Measurements from ENCODE around the gene SPOCK1.
A peak's percentile ranks its signal among the peaks of the same experiment; 100 is the strongest.

SPOCK1 gene

DNA sequence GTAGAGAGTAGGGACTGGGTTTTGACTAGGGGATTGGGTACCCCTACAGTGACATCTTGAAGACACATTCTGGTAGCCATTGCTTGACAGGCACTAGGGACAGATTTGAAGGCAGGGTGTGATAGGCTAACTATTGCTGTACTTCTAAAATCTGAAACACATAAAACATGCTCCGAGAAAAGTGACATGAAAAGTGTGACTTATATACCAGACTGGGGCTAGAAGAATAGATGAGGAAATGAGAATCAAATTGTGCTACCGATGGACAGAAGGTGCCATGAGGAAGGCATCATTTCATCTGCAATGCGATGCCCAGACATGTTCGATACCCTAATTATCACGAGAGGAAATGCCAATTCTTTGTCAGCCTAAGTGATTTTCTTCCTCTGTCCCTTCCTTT, 475.8 kb downstream of the SPOCK1 start:
- Histone ChIP-seq H4K8ac (ENCODE audit: low read length) (no peak overlapping the region), H3K4me1 (ENCODE audit: control insufficient read depth, insufficient read depth, low read depth, low read length) (no peaks in the 10 kb centered on the region), H2BK12ac (ENCODE audit: low read length in 2 of 2) (no peak overlapping the region), H3K9ac (ENCODE audit: low read length) (no peak overlapping the region), H3K9me3 (ENCODE audit: control insufficient read depth, low read length) (no peaks in the 10 kb centered on the region), H3K18ac (ENCODE audit: low read depth in 1 of 2, low read length in 2 of 2) (no peak overlapping the region), H3K4ac (ENCODE audit: low read depth in 1 of 2, low read length in 2 of 2) (no peak overlapping the region), H3K23ac (ENCODE audit: low read length in 2 of 2) (no peak overlapping the region), H3K4me2 (ENCODE audit: low read length, poor library complexity, severe bottlenecking) (no peak overlapping the region), H3K27me3 (ENCODE audit: control insufficient read depth in 1 of 2, insufficient read depth in 1 of 2, low read length in 2 of 2) (no peaks in the 10 kb centered on the region), H2BK15ac (ENCODE audit: low read depth, poor library complexity, severe bottlenecking) (no peak overlapping the region), H2AFZ (ENCODE audit: low read depth, low read length) (no peak overlapping the region), H3K4me3 (ENCODE audit: insufficient read depth in 1 of 2, low read depth in 1 of 2, low read length in 2 of 2) (no peak overlapping the region), H3K79me1 (replicated peaks; ENCODE audit: low read length, poor library complexity, severe bottlenecking) (no peaks in the 10 kb centered on the region), H3K27ac (ENCODE audit: low read length, poor library complexity, severe bottlenecking) (no peak overlapping the region), H3K36me3 (ENCODE audit: control insufficient read depth in 1 of 2, insufficient read depth in 2 of 2, low read depth in 1 of 2, low read length in 2 of 2) (no peaks in the 10 kb centered on the region), H2AK5ac (ENCODE audit: low read length, severe bottlenecking) (no peak overlapping the region), H2BK120ac (ENCODE audit: low read depth, low read length) (no peak overlapping the region), H3K14ac (ENCODE audit: low read length in 2 of 2) (no peak overlapping the region), H2BK5ac (ENCODE audit: low read depth, low read length, poor library complexity, severe bottlenecking) (no peak overlapping the region), H4K91ac (ENCODE audit: low read length) (no peak overlapping the region)
- WGBS = 81% methylated on average over 5 of the region's 5 CpGs
- no peak for DNase-seq

DNA sequence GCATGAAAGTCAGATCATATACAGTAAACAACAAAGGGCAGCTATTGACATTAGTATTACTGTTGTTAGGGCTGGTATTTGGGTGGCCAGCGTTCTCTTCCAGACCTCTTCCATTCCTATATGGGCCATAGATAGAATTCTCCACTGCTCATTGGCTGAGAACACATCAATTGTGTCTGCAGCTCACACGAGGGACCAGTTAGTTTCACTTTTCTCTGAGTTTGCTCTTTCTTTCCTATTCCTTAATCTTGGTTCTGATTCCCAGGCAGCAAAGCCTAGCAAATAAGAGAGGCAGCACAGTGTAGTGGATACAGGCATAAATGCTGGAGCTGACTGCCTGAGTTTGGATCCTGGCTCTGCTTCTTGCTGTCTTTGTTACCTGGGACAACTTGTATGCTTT, 476.4 kb downstream of the SPOCK1 start:
- H2BK120ac ChIP-seq (ENCODE audit: low read depth, low read length) = no peak overlapping the region
- H3K4me1 ChIP-seq (ENCODE audit: control insufficient read depth, insufficient read depth, low read depth, low read length) = no peaks in the 10 kb centered on the region
- H4K91ac ChIP-seq (ENCODE audit: low read length) = no peak overlapping the region
- H3K27ac ChIP-seq (ENCODE audit: low read length, poor library complexity, severe bottlenecking) = no peak overlapping the region
- WGBS = 57% methylated on average over 2 of the region's 2 CpGs
- H2BK12ac ChIP-seq (ENCODE audit: low read length in 2 of 2) = no peak overlapping the region
- no peak overlapping the region for H3K18ac ChIP-seq (ENCODE audit: low read depth in 1 of 2, low read length in 2 of 2)
- H3K4me2 ChIP-seq (ENCODE audit: low read length, poor library complexity, severe bottlenecking) = no peak overlapping the region
- no peaks in the 10 kb centered on the region for H3K9me3 ChIP-seq (ENCODE audit: control insufficient read depth, low read length)
- no peaks in the 10 kb centered on the region for H3K27me3 ChIP-seq (ENCODE audit: control insufficient read depth in 1 of 2, insufficient read depth in 1 of 2, low read length in 2 of 2)
- no peak overlapping the region for H4K8ac ChIP-seq (ENCODE audit: low read length)
- no peak overlapping the region for H3K14ac ChIP-seq (ENCODE audit: low read length in 2 of 2)
- H3K4ac ChIP-seq (ENCODE audit: low read depth in 1 of 2, low read length in 2 of 2) = no peak overlapping the region
- no peaks in the 10 kb centered on the region for H3K36me3 ChIP-seq (ENCODE audit: control insufficient read depth in 1 of 2, insufficient read depth in 2 of 2, low read depth in 1 of 2, low read length in 2 of 2)
- no peak for DNase-seq
- H2AFZ ChIP-seq (ENCODE audit: low read depth, low read length) = no peak overlapping the region
- H3K23ac ChIP-seq (ENCODE audit: low read length in 2 of 2) = no peak overlapping the region
- no peak overlapping the region for H2BK15ac ChIP-seq (ENCODE audit: low read depth, poor library complexity, severe bottlenecking)
- H3K9ac ChIP-seq (ENCODE audit: low read length) = no peak overlapping the region
- H3K79me1 ChIP-seq (replicated peaks; ENCODE audit: low read length, poor library complexity, severe bottlenecking) = no peaks in the 10 kb centered on the region
- H3K4me3 ChIP-seq (ENCODE audit: insufficient read depth in 1 of 2, low read depth in 1 of 2, low read length in 2 of 2) = peak overlapping the region in 1 of 2 experiments; percentile 48
- no peak overlapping the region for H2BK5ac ChIP-seq (ENCODE audit: low read depth, low read length, poor library complexity, severe bottlenecking)
- no peak overlapping the region for H2AK5ac ChIP-seq (ENCODE audit: low read length, severe bottlenecking)

DNA sequence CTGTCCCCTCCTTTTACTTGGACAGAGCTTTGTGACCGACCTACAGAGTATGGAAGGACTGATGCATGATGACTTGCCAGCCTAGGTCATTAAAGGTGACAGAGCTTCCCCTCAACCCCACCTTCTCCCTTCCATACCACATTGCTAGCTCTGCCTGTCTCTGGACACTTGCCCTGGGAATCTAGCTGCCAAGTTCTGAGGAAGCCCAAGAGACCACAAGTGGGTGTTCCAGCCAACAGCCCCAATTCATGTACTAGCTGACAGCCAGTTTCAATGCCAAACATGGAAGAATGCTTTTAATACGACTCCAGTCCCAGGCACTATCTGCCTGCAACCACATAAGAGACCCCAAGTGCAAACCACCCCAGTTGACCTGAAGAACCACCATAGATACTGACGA, 477.1 kb downstream of the SPOCK1 start:
- no peak overlapping the region for H3K18ac ChIP-seq (ENCODE audit: low read depth in 1 of 2, low read length in 2 of 2)
- no peak overlapping the region for H3K23ac ChIP-seq (ENCODE audit: low read length in 2 of 2)
- WGBS = 71% methylated on average over 3 of the region's 3 CpGs
- no peaks in the 10 kb centered on the region for H3K27me3 ChIP-seq (ENCODE audit: control insufficient read depth in 1 of 2, insufficient read depth in 1 of 2, low read length in 2 of 2)
- H4K8ac ChIP-seq (ENCODE audit: low read length) = no peak overlapping the region
- no peak overlapping the region for H3K9ac ChIP-seq (ENCODE audit: low read length)
- H3K4me2 ChIP-seq (ENCODE audit: low read length, poor library complexity, severe bottlenecking) = no peak overlapping the region
- H3K9me3 ChIP-seq (ENCODE audit: control insufficient read depth, low read length) = no peaks in the 10 kb centered on the region
- H3K79me1 ChIP-seq (replicated peaks; ENCODE audit: low read length, poor library complexity, severe bottlenecking) = no peaks in the 10 kb centered on the region
- H3K14ac ChIP-seq (ENCODE audit: low read length in 2 of 2) = no peak overlapping the region
- no peak overlapping the region for H3K4ac ChIP-seq (ENCODE audit: low read depth in 1 of 2, low read length in 2 of 2)
- H2BK15ac ChIP-seq (ENCODE audit: low read depth, poor library complexity, severe bottlenecking) = no peak overlapping the region
- H3K27ac ChIP-seq (ENCODE audit: low read length, poor library complexity, severe bottlenecking) = no peak overlapping the region
- H2BK5ac ChIP-seq (ENCODE audit: low read depth, low read length, poor library complexity, severe bottlenecking) = no peak overlapping the region
- no peak overlapping the region for H3K4me3 ChIP-seq (ENCODE audit: insufficient read depth in 1 of 2, low read depth in 1 of 2, low read length in 2 of 2)
- no peak overlapping the region for H2BK12ac ChIP-seq (ENCODE audit: low read length in 2 of 2)
- H3K36me3 ChIP-seq (ENCODE audit: control insufficient read depth in 1 of 2, insufficient read depth in 2 of 2, low read depth in 1 of 2, low read length in 2 of 2) = no peaks in the 10 kb centered on the region
- H2AFZ ChIP-seq (ENCODE audit: low read depth, low read length) = no peak overlapping the region
- no peak overlapping the region for H2BK120ac ChIP-seq (ENCODE audit: low read depth, low read length)
- DNase-seq = no peak
- no peak overlapping the region for H2AK5ac ChIP-seq (ENCODE audit: low read length, severe bottlenecking)
- no peaks in the 10 kb centered on the region for H3K4me1 ChIP-seq (ENCODE audit: control insufficient read depth, insufficient read depth, low read depth, low read length)
- H4K91ac ChIP-seq (ENCODE audit: low read length) = no peak overlapping the region

DNA sequence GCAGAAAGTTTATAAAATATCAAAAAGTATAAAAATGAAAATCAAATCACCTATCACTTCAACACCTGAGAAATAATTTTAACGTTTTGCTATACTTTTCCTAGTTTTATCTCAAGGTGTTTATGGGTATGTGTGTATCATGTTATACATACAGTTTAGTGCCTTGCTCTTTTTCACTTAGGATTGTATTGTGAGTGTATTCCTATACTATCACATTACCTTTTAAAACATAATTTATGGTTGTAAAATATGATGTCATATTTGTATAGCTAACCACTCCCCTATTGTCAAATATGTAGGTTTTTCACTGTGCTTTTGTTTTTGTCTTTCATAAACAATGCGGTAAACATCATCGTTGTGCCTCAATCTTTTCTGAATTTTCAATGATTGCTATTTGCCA, 479.9 kb downstream of the SPOCK1 start:
- Histone ChIP-seq H3K79me1 (replicated peaks; ENCODE audit: low read length, poor library complexity, severe bottlenecking) (no peaks in the 10 kb centered on the region), H4K91ac (ENCODE audit: low read length) (no peak overlapping the region), H3K4me2 (ENCODE audit: low read length, poor library complexity, severe bottlenecking) (no peak overlapping the region), H3K14ac (ENCODE audit: low read length in 2 of 2) (no peak overlapping the region), H3K18ac (ENCODE audit: low read depth in 1 of 2, low read length in 2 of 2) (no peak overlapping the region), H3K23ac (ENCODE audit: low read length in 2 of 2) (no peak overlapping the region), H3K27me3 (ENCODE audit: control insufficient read depth in 1 of 2, insufficient read depth in 1 of 2, low read length in 2 of 2) (no peaks in the 10 kb centered on the region), H3K4me3 (ENCODE audit: insufficient read depth in 1 of 2, low read depth in 1 of 2, low read length in 2 of 2) (no peak overlapping the region), H2AFZ (ENCODE audit: low read depth, low read length) (no peak overlapping the region), H3K36me3 (ENCODE audit: control insufficient read depth in 1 of 2, insufficient read depth in 2 of 2, low read depth in 1 of 2, low read length in 2 of 2) (no peaks in the 10 kb centered on the region), H2BK12ac (ENCODE audit: low read length in 2 of 2) (no peak overlapping the region), H3K27ac (ENCODE audit: low read length, poor library complexity, severe bottlenecking) (no peak overlapping the region), H2AK5ac (ENCODE audit: low read length, severe bottlenecking) (no peak overlapping the region), H3K9me3 (ENCODE audit: control insufficient read depth, low read length) (no peaks in the 10 kb centered on the region), H2BK15ac (ENCODE audit: low read depth, poor library complexity, severe bottlenecking) (no peak overlapping the region), H4K8ac (ENCODE audit: low read length) (no peak overlapping the region), H2BK5ac (ENCODE audit: low read depth, low read length, poor library complexity, severe bottlenecking) (no peak overlapping the region), H2BK120ac (ENCODE audit: low read depth, low read length) (no peak overlapping the region), H3K4ac (ENCODE audit: low read depth in 1 of 2, low read length in 2 of 2) (no peak overlapping the region), H3K4me1 (ENCODE audit: control insufficient read depth, insufficient read depth, low read depth, low read length) (no peaks in the 10 kb centered on the region), H3K9ac (ENCODE audit: low read length) (no peak overlapping the region)
- WGBS = no CpG with 5 or more reads among the region's 3 CpGs
- DNase-seq = no peak
